HepG2 (cell line): ENCODE results near the gene TGM2. TPM values are rescaled to one million over a fixed set of nuclear protein-coding genes. Genes with fewer than 3 reads are reported as not detected.

ENCODE experiments used
- DMTF1 ChIP-seq: sonication (generic); formaldehyde crosslinking; IDR thresholded peaks from 2 replicates; pipeline ENCODE4 v1.4.0; 2020; ENCODE audit warnings: mild to moderate bottlenecking, missing genetic modification reagents
- FOXP4 ChIP-seq: sonication (generic); formaldehyde crosslinking; IDR thresholded peaks from 2 replicates; pipeline ENCODE4 v1.4.0; 2020; ENCODE audit warnings: missing genetic modification reagents
- ZNF225 ChIP-seq: sonication (generic); formaldehyde crosslinking; IDR thresholded peaks from 2 replicates; pipeline ENCODE4 v1.4.0; 2020; ENCODE audit warnings: mild to moderate bottlenecking, missing genetic modification reagents
- ZNF782 ChIP-seq: sonication (generic); formaldehyde crosslinking; IDR thresholded peaks from 2 replicates; pipeline ENCODE4 v1.4.0; 2020; ENCODE audit warnings: missing genetic modification reagents, mild to moderate bottlenecking, borderline replicate concordance
- ZXDC ChIP-seq: sonication (generic); formaldehyde crosslinking; IDR thresholded peaks from 2 replicates; pipeline ENCODE4 v1.5.0; 2020; ENCODE audit warnings: mild to moderate bottlenecking, missing genetic modification reagents
- polyA plus RNA-seq, 8 experiments: library from polyadenylated mRNA; depleted of rRNA in 3 of 8; stranded (reverse) in 7 of 8; unstranded in 1 of 8; fragments of >200 nt; fragmentation: Illumina TruSeq in 4 of 8; extraction: Trizol in 4 of 8; gene quantifications; 2 replicates each; pipeline versions ENCODE4 v1.2.1 to v1.2.3, GENCODE V29; 2011 to 2016; ENCODE audit warnings: low read depth in 4 of 8, missing spikeins in 1 of 8, mixed read lengths in 1 of 8; ENCODE audit not compliant: insufficient read depth in 1 of 8
- total RNA-seq, 5 experiments: library from RNA; depleted of rRNA; stranded (reverse); fragments of >200 nt; fragmentation: Illumina TruSeq; extraction: Trizol; gene quantifications; 2 replicates each; pipeline ENCODE4 v1.2.3, GENCODE V29; 2016; ENCODE audit warnings: low read depth in 1 of 5

TGM2 gene
- total and polyA plus RNA-seq, 2 of the 13 experiments (the other 11 are each of a cell fraction or from before 2014, with no cell fraction given), result 4.2 to 46.4 TPM

GRCh38 chr20:38203981-38204357 lies 38.9 kb upstream of the TGM2 start (continued):
- TF ChIP-seq DMTF1, result no peak
- no peak for TF ChIP-seq ZNF225
- TF ChIP-seq ZNF782 (CRISPR knock-in tag), result no peak
- TF ChIP-seq ZXDC (CRISPR knock-in tag), result no peak
- no peak for TF ChIP-seq FOXP4 (CRISPR knock-in tag)
